ENCODE results near the gene MYLK.

The MYLK gene

DNA sequence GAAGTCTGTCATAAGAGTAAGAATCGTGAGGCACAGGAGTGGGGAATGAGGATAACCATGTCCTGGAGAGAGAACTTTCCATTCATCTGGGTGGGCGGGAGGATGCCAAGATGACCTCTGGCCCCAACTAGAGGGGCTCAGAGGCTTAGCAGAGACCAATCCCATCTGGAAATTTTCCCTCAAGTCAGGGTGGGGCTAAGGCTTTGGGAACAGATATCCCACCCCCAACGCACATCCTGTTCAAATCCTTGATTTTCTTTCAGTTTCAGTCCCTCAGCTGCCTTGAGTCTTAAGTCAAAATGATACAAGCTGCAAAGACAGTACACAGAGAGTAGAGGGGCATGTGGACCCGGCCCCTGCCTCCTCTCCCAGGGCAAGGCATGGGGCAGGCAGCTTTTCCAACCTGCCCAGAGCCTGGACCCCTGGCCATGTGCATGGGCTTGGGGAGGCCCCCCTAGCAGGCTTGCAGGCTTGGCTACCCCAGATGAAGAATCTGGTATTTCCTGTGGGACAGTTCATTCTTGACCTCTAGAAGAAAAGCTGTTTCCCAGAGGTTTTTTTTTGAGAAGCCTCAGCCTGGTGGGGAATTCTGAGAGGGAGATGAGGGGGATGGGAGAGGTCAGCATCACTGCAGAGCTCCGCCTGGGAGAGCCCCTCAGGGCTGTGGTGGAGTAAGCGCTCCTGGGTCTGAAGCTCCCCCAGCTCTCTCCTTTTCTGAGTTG lies 189.6 kb downstream of the MYLK start:
- Mint-ChIP-seq H3K27me3 (no peaks in the 10 kb centered on the region), H3K4me1 (no peaks in the 10 kb centered on the region), H3K4me3 (no peak overlapping the region), H3K27ac (no peak overlapping the region), H3K9me3 (no peaks in the 10 kb centered on the region), H3K36me3 (no peaks in the 10 kb centered on the region)

GRCh38 chr3:123693584-123694190 lies 190.4 kb downstream of the MYLK start:
- Mint-ChIP-seq H3K36me3 (no peaks in the 10 kb centered on the region), H3K27me3 (no peaks in the 10 kb centered on the region), H3K27ac (no peak overlapping the region), H3K4me1 (no peaks in the 10 kb centered on the region), H3K4me3 (no peak overlapping the region), H3K9me3 (no peaks in the 10 kb centered on the region)

DNA sequence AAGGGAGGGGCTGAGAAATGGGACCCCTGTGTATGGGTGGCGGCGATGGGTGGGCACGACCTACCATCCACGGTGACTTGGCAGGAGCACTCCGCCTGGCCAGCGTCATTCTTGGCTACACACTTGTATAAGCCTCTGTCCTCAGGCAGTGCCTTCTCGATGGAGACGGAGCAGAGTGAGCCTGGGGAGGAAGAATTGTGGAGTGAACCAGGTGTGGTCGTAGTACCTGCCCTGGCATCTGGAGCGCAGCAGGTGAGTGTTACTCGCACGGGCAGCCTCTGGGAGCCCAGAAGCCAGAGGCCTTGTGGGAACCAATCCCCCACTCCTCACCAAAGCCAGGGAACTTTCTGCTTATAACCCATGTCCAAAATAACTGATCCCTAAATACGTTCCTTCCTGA lies 191.5 kb downstream of the MYLK start:
- H3K4me3 Mint-ChIP-seq: no peak overlapping the region
- no peaks in the 10 kb centered on the region for H3K9me3 Mint-ChIP-seq
- H3K4me1 Mint-ChIP-seq: no peaks in the 10 kb centered on the region
- no peaks in the 10 kb centered on the region for H3K36me3 Mint-ChIP-seq
- H3K27ac Mint-ChIP-seq: no peak overlapping the region
- H3K27me3 Mint-ChIP-seq: no peaks in the 10 kb centered on the region

DNA sequence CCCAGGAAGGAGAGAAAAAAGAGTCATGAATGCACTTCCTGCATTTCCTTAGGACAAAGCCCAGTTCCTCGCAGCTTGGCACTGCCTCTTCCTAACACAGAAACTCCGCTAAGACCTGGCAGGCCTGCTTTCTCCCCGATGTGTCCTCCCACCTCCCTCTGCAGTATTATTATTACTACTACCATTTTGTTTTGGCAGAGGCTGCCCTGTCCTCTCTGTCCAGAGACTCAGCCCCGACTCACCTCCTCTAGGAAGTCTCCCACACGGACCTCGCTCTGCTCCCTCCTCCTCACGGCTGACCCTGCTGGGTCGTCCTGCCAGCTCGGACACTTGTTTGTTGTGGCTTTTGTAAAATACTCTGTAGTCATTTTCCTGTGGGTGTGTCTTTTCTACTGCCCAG lies 192.1 kb downstream of the MYLK start:
- Mint-ChIP-seq H3K4me1 (no peaks in the 10 kb centered on the region), H3K36me3 (no peaks in the 10 kb centered on the region), H3K27me3 (no peaks in the 10 kb centered on the region), H3K9me3 (no peaks in the 10 kb centered on the region), H3K27ac (no peak overlapping the region), H3K4me3 (no peak overlapping the region)

DNA sequence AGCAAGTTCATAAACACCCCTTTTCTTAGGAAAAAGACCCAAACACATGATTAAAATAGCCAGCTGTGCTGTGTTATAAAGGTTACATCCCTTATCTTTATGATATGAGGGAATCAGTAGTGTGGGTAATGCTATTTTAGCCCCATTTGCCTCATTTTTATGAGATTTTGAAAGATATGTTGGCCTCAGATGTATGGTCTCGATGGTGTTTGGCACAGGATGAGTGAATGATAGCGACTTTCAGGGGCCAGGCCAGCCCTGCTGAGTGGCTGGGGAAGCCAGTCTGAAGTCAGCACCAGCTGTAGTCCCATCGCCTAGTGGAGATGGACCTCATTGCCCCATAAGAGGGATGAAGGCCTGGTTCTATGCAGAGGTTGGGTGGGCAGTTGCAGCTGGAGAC lies 194.3 kb downstream of the MYLK start:
- no peaks in the 10 kb centered on the region for H3K9me3 Mint-ChIP-seq
- H3K27ac Mint-ChIP-seq: no peak overlapping the region
- H3K36me3 Mint-ChIP-seq: no peaks in the 10 kb centered on the region
- H3K4me3 Mint-ChIP-seq: no peak overlapping the region
- H3K27me3 Mint-ChIP-seq: no peaks in the 10 kb centered on the region
- no peaks in the 10 kb centered on the region for H3K4me1 Mint-ChIP-seq

- no peaks in the 10 kb centered on the region for H3K9me3 Mint-ChIP-seq
- H3K36me3 Mint-ChIP-seq: no peaks in the 10 kb centered on the region
- H3K4me3 Mint-ChIP-seq: no peak overlapping the region
- no peak overlapping the region for H3K27ac Mint-ChIP-seq
- H3K27me3 Mint-ChIP-seq: no peaks in the 10 kb centered on the region
- H3K4me1 Mint-ChIP-seq: no peaks in the 10 kb centered on the region
Observed at GRCh38 chr3:123688241-123688747, 195.8 kb downstream of the MYLK start.

DNA sequence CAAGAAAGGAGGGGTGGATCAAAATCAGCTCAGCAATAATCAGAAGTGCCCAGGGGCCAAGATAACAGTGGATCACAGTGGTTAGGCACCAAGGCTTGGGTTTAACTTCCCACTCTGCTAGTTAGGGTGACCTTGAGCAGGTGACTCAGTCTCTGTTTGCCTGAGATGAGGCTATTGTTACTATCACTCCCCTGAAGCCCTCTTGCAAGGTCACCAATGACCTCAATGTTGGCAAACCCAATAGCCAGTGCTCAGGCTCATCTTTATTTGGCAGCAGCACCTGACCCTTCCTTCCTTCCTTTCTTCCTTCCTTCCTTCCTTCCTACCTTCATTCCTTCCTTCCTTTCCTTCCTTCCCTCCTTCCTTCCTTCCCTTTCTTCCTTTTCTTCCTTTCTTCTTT lies 196.8 kb downstream of the MYLK start:
- Mint-ChIP-seq H3K36me3 (no peaks in the 10 kb centered on the region), H3K9me3 (no peaks in the 10 kb centered on the region), H3K4me3 (no peak overlapping the region), H3K27me3 (no peaks in the 10 kb centered on the region), H3K27ac (no peak overlapping the region), H3K4me1 (no peaks in the 10 kb centered on the region)

- Mint-ChIP-seq H3K4me3 (no peak overlapping the region), H3K27ac (no peak overlapping the region)
Observed at GRCh38 chr3:123686251-123686650, 197.9 kb downstream of the MYLK start.

GRCh38 chr3:123685780-123686179 lies 198.4 kb downstream of the MYLK start:
- H3K36me3 Mint-ChIP-seq: no peaks in the 10 kb centered on the region
- no peaks in the 10 kb centered on the region for H3K4me1 Mint-ChIP-seq
- H3K27ac Mint-ChIP-seq: no peak overlapping the region
- H3K9me3 Mint-ChIP-seq: no peaks in the 10 kb centered on the region
- no peak overlapping the region for H3K4me3 Mint-ChIP-seq
- H3K27me3 Mint-ChIP-seq: no peaks in the 10 kb centered on the region

More at GRCh38 chr3:123686251-123686650, 197.9 kb downstream of the MYLK start:
- Mint-ChIP-seq H3K9me3 (no peaks in the 10 kb centered on the region), H3K4me1 (no peaks in the 10 kb centered on the region), H3K27me3 (no peaks in the 10 kb centered on the region), H3K36me3 (no peaks in the 10 kb centered on the region)

- Mint-ChIP-seq H3K4me1 (no peaks in the 10 kb centered on the region), H3K27ac (no peak overlapping the region), H3K4me3 (no peak overlapping the region), H3K27me3 (no peaks in the 10 kb centered on the region), H3K9me3 (no peaks in the 10 kb centered on the region), H3K36me3 (no peaks in the 10 kb centered on the region)
Observed at GRCh38 chr3:123684636-123685035, 199.5 kb downstream of the MYLK start.

DNA sequence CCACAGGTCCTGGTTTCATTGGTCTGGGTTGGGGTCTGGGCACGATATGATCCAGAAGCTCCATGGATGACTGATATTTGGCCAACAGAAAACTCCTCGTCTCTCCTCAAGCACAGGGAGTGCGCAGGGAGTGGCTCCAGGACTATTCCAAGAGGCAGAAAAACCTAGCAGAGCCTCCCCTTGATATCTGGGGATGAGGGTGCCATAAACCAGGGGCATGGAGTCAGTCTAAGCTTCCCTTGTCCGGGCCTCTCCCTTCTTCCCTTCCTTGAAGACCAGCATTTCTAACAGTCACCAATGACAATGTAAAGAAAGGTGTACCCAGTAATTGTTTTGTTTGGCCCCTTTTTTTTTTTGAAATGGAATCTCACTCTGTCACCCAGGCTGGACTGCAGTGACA lies 199.9 kb downstream of the MYLK start:
- Mint-ChIP-seq H3K27me3 (no peaks in the 10 kb centered on the region), H3K4me1 (no peaks in the 10 kb centered on the region), H3K4me3 (no peak overlapping the region), H3K36me3 (no peaks in the 10 kb centered on the region), H3K27ac (no peak overlapping the region), H3K9me3 (no peaks in the 10 kb centered on the region)

DNA sequence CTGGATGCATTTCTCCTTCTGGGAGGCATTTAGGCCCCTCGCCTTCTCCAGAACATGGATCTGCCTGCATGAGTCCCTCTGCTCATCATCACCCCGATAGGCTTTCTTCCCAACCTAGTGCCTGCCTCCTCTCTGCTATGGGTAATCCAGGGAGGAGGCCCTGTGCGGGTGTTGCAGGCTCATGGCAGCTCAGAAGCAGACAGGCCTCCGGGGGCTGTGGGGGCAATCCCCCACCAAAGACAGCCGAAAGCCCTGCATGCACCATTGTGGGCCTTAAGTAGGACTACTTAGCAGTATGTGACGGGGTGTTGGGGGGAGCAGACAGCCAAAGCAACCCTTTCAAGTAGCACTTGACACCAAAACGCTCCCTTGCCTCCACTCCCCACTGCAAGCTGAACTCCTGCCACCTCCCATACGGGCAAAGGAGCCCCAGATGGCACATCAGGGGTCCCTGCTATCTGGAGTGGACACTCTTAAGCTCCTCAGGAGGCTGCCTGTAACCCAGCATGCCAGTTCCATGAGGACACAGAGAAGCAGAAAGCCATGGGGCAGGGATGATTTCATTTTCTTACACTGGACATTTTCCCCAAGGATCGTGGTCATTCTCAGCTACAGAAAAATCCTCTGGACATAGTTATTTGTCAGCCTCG lies 200.5 kb downstream of the MYLK start:
- Mint-ChIP-seq H3K4me1 (no peaks in the 10 kb centered on the region), H3K36me3 (no peaks in the 10 kb centered on the region), H3K27ac (no peak overlapping the region), H3K4me3 (no peak overlapping the region), H3K27me3 (no peaks in the 10 kb centered on the region), H3K9me3 (no peaks in the 10 kb centered on the region)

DNA sequence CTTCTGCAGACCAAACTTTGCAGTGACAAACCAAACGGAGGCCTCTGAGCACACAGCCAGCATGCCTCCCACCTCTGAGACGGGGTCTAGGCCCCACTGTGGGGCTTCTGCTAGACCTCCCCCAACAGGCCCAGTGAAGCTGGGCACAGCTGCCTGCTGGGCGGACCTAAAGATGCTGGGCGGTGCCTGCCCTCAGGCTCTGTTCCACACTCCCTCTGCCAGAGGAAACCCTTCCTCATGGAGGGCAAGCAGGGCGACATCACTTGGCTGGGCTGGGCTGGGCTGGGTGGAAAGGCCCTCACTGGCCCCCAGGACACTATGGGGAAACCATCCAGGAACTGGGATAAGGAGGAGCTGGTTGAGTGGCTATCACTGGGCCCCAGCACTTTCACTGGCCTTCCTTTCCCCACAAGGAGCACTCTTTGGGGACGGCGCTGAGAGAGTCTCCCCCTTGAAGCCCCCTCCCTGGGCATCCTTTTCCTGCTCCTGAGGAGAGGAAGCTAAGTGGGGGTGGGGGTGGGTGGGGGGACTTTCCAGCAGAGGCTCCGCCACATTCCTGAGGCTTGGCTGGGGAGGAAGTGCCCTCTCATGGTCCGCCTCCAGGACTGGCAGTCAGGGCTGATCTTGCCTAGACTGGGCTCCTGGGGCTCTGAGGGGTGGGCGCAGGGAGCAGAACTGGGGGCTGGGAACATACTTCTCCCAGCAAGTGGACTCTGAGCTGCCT lies 201.2 kb downstream of the MYLK start:
- Mint-ChIP-seq H3K4me3 (no peak overlapping the region), H3K27ac (no peak overlapping the region), H3K27me3 (no peaks in the 10 kb centered on the region)

DNA sequence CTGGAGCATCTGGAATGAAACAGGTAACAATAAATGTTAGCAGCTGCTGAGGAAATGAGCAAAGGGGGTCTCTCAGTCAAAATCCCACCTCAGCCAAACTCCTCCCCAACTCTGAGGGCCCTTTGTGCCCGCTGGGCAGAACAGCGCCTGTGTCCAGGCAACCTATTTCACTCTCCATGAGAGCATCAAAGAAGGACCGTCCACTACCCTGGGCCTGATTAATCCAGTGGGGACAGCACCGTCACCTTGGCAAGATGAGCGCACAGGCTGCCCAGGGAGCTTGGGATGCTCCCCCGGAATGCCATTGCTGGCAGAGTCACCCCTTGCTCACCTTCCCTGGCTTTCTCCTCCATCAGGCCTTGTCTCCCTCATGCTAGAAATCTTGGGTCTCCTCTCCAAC lies 201.8 kb downstream of the MYLK start:
- Mint-ChIP-seq H3K4me1 (no peaks in the 10 kb centered on the region), H3K4me3 (no peak overlapping the region), H3K36me3 (no peaks in the 10 kb centered on the region), H3K27ac (no peak overlapping the region), H3K27me3 (no peaks in the 10 kb centered on the region), H3K9me3 (no peaks in the 10 kb centered on the region)

More for the DNA sequence above, 201.2 kb downstream of the MYLK start:
- Mint-ChIP-seq H3K9me3 (no peaks in the 10 kb centered on the region), H3K36me3 (no peaks in the 10 kb centered on the region), H3K4me1 (no peaks in the 10 kb centered on the region)

- Mint-ChIP-seq H3K9me3 (no peaks in the 10 kb centered on the region), H3K4me1 (no peaks in the 10 kb centered on the region), H3K27me3 (no peaks in the 10 kb centered on the region), H3K27ac (no peak overlapping the region), H3K4me3 (no peak overlapping the region), H3K36me3 (no peaks in the 10 kb centered on the region)
Observed at GRCh38 chr3:123679712-123680386, 204.3 kb downstream of the MYLK start.

All from activated naive CD4-positive, alpha-beta T cell treated with anti-CD3 and anti-CD28 coated beads, Interleukin-2, amount 50 U/mL, for 24 hours (primary cell).